Measurements from ENCODE around the gene PLEKHA5.
"Not testable (repeated sequence)": the region's sequence is repeated elsewhere in the genome, so short reads cannot be mapped to it uniquely, and the experiment has no call there.

The PLEKHA5 gene

GRCh38 chr12:19285793-19286448 lies 156.4 kb downstream of the PLEKHA5 start:
- DNase-seq = no peak

GRCh38 chr12:19287302-19287701 lies 157.8 kb downstream of the PLEKHA5 start:
- no peak for DNase-seq

GRCh38 chr12:19288161-19288560 lies 158.6 kb downstream of the PLEKHA5 start:
- DNase-seq = no peak

- DNase-seq = no peak
Measured at GRCh38 chr12:19288603-19289244, 159.2 kb downstream of the PLEKHA5 start.

- DNase-seq = no peak
Measured at GRCh38 chr12:19298836-19299605, 169.5 kb downstream of the PLEKHA5 start.

GRCh38 chr12:19299765-19300164 lies 170.2 kb downstream of the PLEKHA5 start:
- no peak for DNase-seq

GRCh38 chr12:19301223-19301622 lies 171.7 kb downstream of the PLEKHA5 start:
- no peak for DNase-seq

- no peak for DNase-seq
Measured at GRCh38 chr12:19301688-19302087, 172.2 kb downstream of the PLEKHA5 start.

- no peak for DNase-seq
Measured at GRCh38 chr12:19302100-19302640, 172.6 kb downstream of the PLEKHA5 start.

- DNase-seq = no peak
Measured at GRCh38 chr12:19303496-19303895, 174.0 kb downstream of the PLEKHA5 start.

GRCh38 chr12:19304149-19304750 lies 174.7 kb downstream of the PLEKHA5 start:
- DNase-seq = no peak

- DNase-seq = not testable (repeated sequence)
Measured at GRCh38 chr12:19305621-19306020, 176.1 kb downstream of the PLEKHA5 start.

GRCh38 chr12:19306366-19306765 lies 176.8 kb downstream of the PLEKHA5 start:
- DNase-seq = no peak

GRCh38 chr12:19307451-19307850 lies 177.9 kb downstream of the PLEKHA5 start:
- no peak for DNase-seq

GRCh38 chr12:19311165-19311564 lies 181.6 kb downstream of the PLEKHA5 start:
- DNase-seq = no peak

- DNase-seq = peak; percentile 4
Measured at GRCh38 chr12:19312637-19313036, 183.1 kb downstream of the PLEKHA5 start.

GRCh38 chr12:19316425-19316824 lies 186.9 kb downstream of the PLEKHA5 start:
- DNase-seq = no peak

GRCh38 chr12:19322376-19322775 lies 192.8 kb downstream of the PLEKHA5 start:
- DNase-seq = no peak

GRCh38 chr12:19323805-19324204 lies 194.3 kb downstream of the PLEKHA5 start:
- no peak for DNase-seq

- DNase-seq = no peak
Measured at GRCh38 chr12:19326102-19326501, 196.6 kb downstream of the PLEKHA5 start.

- DNase-seq = no peak
Measured at GRCh38 chr12:19332196-19332595, 202.7 kb downstream of the PLEKHA5 start.

- DNase-seq = no peak
Measured at GRCh38 chr12:19338405-19338804, 208.9 kb downstream of the PLEKHA5 start.

- not testable (repeated sequence) for DNase-seq
Measured at GRCh38 chr12:19350850-19351249, 221.3 kb downstream of the PLEKHA5 start.

Data from activated CD4-positive, alpha-beta T cell treated with anti-CD3 and anti-CD28 coated beads for 48 hours (primary cell).